ENCODE data around the gene JDP2. TPM values are rescaled to one million over a fixed set of nuclear protein-coding genes. Genes with fewer than 3 reads are reported as not detected.
A peak's percentile ranks its signal among the peaks of the same experiment; 100 is the strongest.

JDP2 gene
- total and polyA plus RNA-seq, 2 donors (not counting 1 experiment from before 2014, with no cell fraction given), result 7.9 to 17.9 TPM

DNA sequence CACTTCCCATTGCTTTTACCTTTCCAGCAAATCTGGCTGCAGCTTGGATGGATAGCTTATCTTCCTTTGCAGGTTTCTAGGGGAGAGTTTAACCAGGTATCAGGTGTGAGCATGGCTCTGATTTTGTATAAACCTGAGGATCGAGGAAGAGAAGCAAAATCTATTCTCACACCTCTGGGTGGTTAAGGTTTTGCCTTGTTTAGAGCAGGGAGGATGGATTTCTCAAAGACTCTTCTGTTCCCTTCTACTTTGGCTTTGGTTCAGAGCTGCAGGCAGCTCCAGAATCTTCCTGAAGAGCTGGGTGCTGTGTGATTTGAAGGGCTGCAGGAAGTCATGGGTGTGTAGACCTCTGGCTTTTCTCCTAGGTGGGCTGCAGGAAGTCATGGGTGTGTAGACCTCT is 1.7 kb downstream of the JDP2 start:
- WGBS (ENCODE audit: insufficient coverage), result no CpG with 5 or more reads among the region's 1 CpG
- peaks cover 38% of the 10 kb centered on the region for H3K4me1 Mint-ChIP-seq
- no peak for ATAC-seq (ENCODE audit: low read depth)
- H3K9ac ChIP-seq (ENCODE audit: low read length), result no peak overlapping the region
- H3K27me3 ChIP-seq (replicated peaks in 1 of 4; ENCODE audit: control extremely low read depth in 1 of 4, control insufficient read depth in 3 of 4, insufficient read depth in 4 of 4, low read length in 3 of 4), result no peaks in the 10 kb centered on the region
- no peaks in the 10 kb centered on the region for H3K27me3 Mint-ChIP-seq
- no peak overlapping the region for H3K4me2 ChIP-seq (replicated peaks; ENCODE audit: low read depth, low read length, poor library complexity, severe bottlenecking)
- H3K4me1 ChIP-seq (ENCODE audit: control insufficient read depth in 2 of 2, insufficient read depth in 2 of 2, low read length in 2 of 2), result peaks cover 23 to 30% of the 10 kb centered on the region in 2 donors
- no peaks in the 10 kb centered on the region for H3K9me3 Mint-ChIP-seq (ENCODE audit: insufficient read depth)
- intact Hi-C loops (cut with micrococcal nuclease), result loop anchor here (5.0 to 10.0 kb wide), 2 partner anchors 58 to 85 kb away; no protein-coding TSS in a partner anchor
- H3K79me2 ChIP-seq (ENCODE audit: control insufficient read depth, insufficient read depth, low read length), result no peaks in the 10 kb centered on the region
- H4K20me1 ChIP-seq (ENCODE audit: control insufficient read depth, insufficient read depth, low read length, poor library complexity, severe bottlenecking), result peaks cover 14% of the 10 kb centered on the region
- POLR2A ChIA-PET, result no interaction called here
- no peak overlapping the region for H2AFZ ChIP-seq (ENCODE audit: insufficient read depth, low read depth, low read length, poor library complexity, severe bottlenecking)
- peak overlapping the region; percentile 70 for H3K27ac Mint-ChIP-seq
- DNase-seq, result no peak
- H3K4me3 Mint-ChIP-seq, result peak overlapping the region; percentile 81
- CTCF ChIA-PET, result interaction anchor here (1.4 kb wide), 1 partner anchor 11 kb away, joined by 4 read pairs; no protein-coding TSS in a partner anchor
- no peak overlapping the region for H3K27ac ChIP-seq (ENCODE audit: low read length in 2 of 2)
- H3K4me3 ChIP-seq (ENCODE audit: control extremely low read depth in 1 of 5, extremely low read depth in 1 of 5, insufficient read depth in 1 of 5, low read depth in 2 of 5, low read length in 4 of 5), result no peak overlapping the region
- TF ChIP-seq, protein P1, sequence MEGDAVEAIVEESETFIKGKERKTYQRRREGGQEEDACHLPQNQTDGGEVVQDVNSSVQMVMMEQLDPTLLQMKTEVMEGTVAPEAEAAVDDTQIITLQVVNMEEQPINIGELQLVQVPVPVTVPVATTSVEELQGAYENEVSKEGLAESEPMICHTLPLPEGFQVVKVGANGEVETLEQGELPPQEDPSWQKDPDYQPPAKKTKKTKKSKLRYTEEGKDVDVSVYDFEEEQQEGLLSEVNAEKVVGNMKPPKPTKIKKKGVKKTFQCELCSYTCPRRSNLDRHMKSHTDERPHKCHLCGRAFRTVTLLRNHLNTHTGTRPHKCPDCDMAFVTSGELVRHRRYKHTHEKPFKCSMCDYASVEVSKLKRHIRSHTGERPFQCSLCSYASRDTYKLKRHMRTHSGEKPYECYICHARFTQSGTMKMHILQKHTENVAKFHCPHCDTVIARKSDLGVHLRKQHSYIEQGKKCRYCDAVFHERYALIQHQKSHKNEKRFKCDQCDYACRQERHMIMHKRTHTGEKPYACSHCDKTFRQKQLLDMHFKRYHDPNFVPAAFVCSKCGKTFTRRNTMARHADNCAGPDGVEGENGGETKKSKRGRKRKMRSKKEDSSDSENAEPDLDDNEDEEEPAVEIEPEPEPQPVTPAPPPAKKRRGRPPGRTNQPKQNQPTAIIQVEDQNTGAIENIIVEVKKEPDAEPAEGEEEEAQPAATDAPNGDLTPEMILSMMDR (IDR thresholded peaks at IDR 0.05), result no peak
- no peak for TF ChIP-seq EZH2 (IDR thresholded peaks at IDR 0.05; ENCODE audit: borderline replicate concordance, insufficient read depth, low read depth, low read length, poor library complexity, severe bottlenecking)
- H3K36me3 ChIP-seq (replicated peaks in 1 of 2; ENCODE audit: control extremely low read depth in 1 of 2, control insufficient read depth in 1 of 2, extremely low read depth in 1 of 2, insufficient read depth in 2 of 2, low read length in 1 of 2), result peaks cover 0 to 5% of the 10 kb centered on the region in 2 experiments
- H3K9me3 ChIP-seq (ENCODE audit: control extremely low read depth in 1 of 3, control insufficient read depth in 2 of 3, insufficient read depth in 1 of 3, low read length in 2 of 3), result no peaks in the 10 kb centered on the region

DNA sequence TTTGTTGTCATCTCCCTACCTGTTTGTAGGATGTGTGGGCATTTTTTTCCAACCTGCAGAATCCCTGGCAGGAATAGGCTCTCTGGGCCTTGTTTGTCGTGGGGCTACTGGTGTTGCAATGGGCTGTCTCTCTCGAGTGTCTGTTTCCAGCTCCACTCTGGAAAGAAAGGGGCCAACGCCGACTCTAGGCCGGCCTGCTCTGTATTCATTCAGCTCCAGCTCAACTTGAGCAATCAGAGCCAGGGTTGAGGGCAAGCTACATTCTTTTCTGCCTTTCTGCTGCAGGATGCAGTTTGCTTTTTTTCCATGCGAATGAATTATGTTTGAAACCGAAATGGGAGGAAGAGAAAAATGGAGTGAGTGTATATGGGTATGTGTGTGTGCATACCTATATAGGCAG is 2.3 kb downstream of the JDP2 start:
- no peaks in the 10 kb centered on the region for H3K9me3 Mint-ChIP-seq (ENCODE audit: insufficient read depth)
- H3K4me3 ChIP-seq (ENCODE audit: control extremely low read depth in 1 of 5, extremely low read depth in 1 of 5, insufficient read depth in 1 of 5, low read depth in 2 of 5, low read length in 4 of 5), result no peak overlapping the region
- intact Hi-C loops (cut with micrococcal nuclease), result no loop called here
- H3K9me3 ChIP-seq (ENCODE audit: control extremely low read depth in 1 of 3, control insufficient read depth in 2 of 3, insufficient read depth in 1 of 3, low read length in 2 of 3), result no peaks in the 10 kb centered on the region
- TF ChIP-seq, protein P1 (IDR thresholded peaks at IDR 0.05), result no peak
- no peak for TF ChIP-seq EZH2 (IDR thresholded peaks at IDR 0.05; ENCODE audit: borderline replicate concordance, insufficient read depth, low read depth, low read length, poor library complexity, severe bottlenecking)
- CTCF ChIA-PET, result interaction anchor here (1.4 kb wide), 1 partner anchor 10 kb away, joined by 4 read pairs; no protein-coding TSS in a partner anchor
- peak overlapping the region; percentile 55 for H3K4me3 Mint-ChIP-seq
- H3K79me2 ChIP-seq (ENCODE audit: control insufficient read depth, insufficient read depth, low read length), result no peaks in the 10 kb centered on the region
- no peaks in the 10 kb centered on the region for H3K27me3 ChIP-seq (replicated peaks in 1 of 4; ENCODE audit: control extremely low read depth in 1 of 4, control insufficient read depth in 3 of 4, insufficient read depth in 4 of 4, low read length in 3 of 4)
- no peak overlapping the region for H3K4me2 ChIP-seq (replicated peaks; ENCODE audit: low read depth, low read length, poor library complexity, severe bottlenecking)
- H4K20me1 ChIP-seq (ENCODE audit: control insufficient read depth, insufficient read depth, low read length, poor library complexity, severe bottlenecking), result peaks cover 14% of the 10 kb centered on the region
- peaks cover 0 to 5% of the 10 kb centered on the region in 2 experiments for H3K36me3 ChIP-seq (replicated peaks in 1 of 2; ENCODE audit: control extremely low read depth in 1 of 2, control insufficient read depth in 1 of 2, extremely low read depth in 1 of 2, insufficient read depth in 2 of 2, low read length in 1 of 2)
- peaks cover 23 to 32% of the 10 kb centered on the region in 2 donors for H3K4me1 ChIP-seq (ENCODE audit: control insufficient read depth in 2 of 2, insufficient read depth in 2 of 2, low read length in 2 of 2)
- no peak for ATAC-seq (ENCODE audit: low read depth)
- H3K27ac ChIP-seq (ENCODE audit: low read length in 2 of 2), result no peak overlapping the region
- 96% methylated on average over 7 of the region's 7 CpGs for WGBS (ENCODE audit: insufficient coverage)
- POLR2A ChIA-PET, result no interaction called here
- H3K9ac ChIP-seq (ENCODE audit: low read length), result no peak overlapping the region
- no peak overlapping the region for H2AFZ ChIP-seq (ENCODE audit: insufficient read depth, low read depth, low read length, poor library complexity, severe bottlenecking)
- H3K27ac Mint-ChIP-seq, result no peak overlapping the region
- peaks cover 43% of the 10 kb centered on the region for H3K4me1 Mint-ChIP-seq
- no peak for DNase-seq
- no peaks in the 10 kb centered on the region for H3K27me3 Mint-ChIP-seq

Measured in B cell (primary cell).